HEK293T (cell line): Measurements from ENCODE around the gene NCL.
A peak's percentile ranks its signal among the peaks of the same experiment; 100 is the strongest.
"Not testable (repeated sequence)": the region's sequence is repeated elsewhere in the genome, so short reads cannot be mapped to it uniquely, and the experiment has no call there.

Source experiments
- CTCF ChIA-PET: fragments of 350-600 bp; formaldehyde crosslinking; extraction: SDS; loops from one replicate; lab custom pipeline; 2021; ENCODE audit warnings: antibody characterized with exemption, inconsistent platforms; lab: Yijun Ruan, JAX
- POLR2A ChIA-PET: fragments of 350-600 bp; formaldehyde crosslinking; extraction: SDS; loops from one replicate; lab custom pipeline; 2020; ENCODE audit warnings: antibody characterized with exemption, inconsistent platforms; lab: Yijun Ruan, JAX
- DNase-seq: peaks from one replicate; pipeline ENCODE4 v3.0.0; 2012; ENCODE audit warnings: mixed read lengths; ENCODE audit errors: extremely low spot score
- ARNT ChIP-seq: fragments of 450-650 bp; IDR thresholded peaks from 2 replicates; pipeline ENCODE4 v1.6.1; 2017; ENCODE audit warnings: mild to moderate bottlenecking
- BHLHE40 ChIP-seq: fragments of 450-650 bp; IDR thresholded peaks from 2 replicates; pipeline ENCODE4 v1.6.1; 2016; ENCODE audit warnings: mild to moderate bottlenecking, moderate library complexity, borderline replicate concordance
- CTBP1 ChIP-seq: fragments of 450-650 bp; IDR thresholded peaks from 2 replicates; pipeline ENCODE4 v1.6.1; 2016; ENCODE audit warnings: borderline replicate concordance
- ELF4 ChIP-seq: fragments of 450-650 bp; IDR thresholded peaks from 2 replicates; pipeline ENCODE4 v1.6.1; 2017; ENCODE audit warnings: antibody characterized with exemption
- FOXA1 ChIP-seq: fragments of 450-650 bp; IDR thresholded peaks from 2 replicates; pipeline ENCODE4 v1.6.1; 2016; ENCODE audit warnings: mild to moderate bottlenecking
- FOXK2 ChIP-seq: fragments of 450-650 bp; IDR thresholded peaks from 2 replicates; pipeline ENCODE4 v1.6.1; 2016; ENCODE audit warnings: mild to moderate bottlenecking
- FOXM1 ChIP-seq: fragments of 450-650 bp; IDR thresholded peaks from 2 replicates; pipeline ENCODE4 v1.6.1; 2017; ENCODE audit warnings: mild to moderate bottlenecking, borderline replicate concordance
- HDGF ChIP-seq: fragments of 450-650 bp; IDR thresholded peaks from 2 replicates; pipeline ENCODE4 v1.6.1; 2017; ENCODE audit warnings: antibody characterized with exemption, borderline replicate concordance
- L3MBTL2 ChIP-seq: fragments of 450-650 bp; conservative IDR thresholded peaks from 2 replicates; pipeline ENCODE4 v1.6.1; 2016; ENCODE audit warnings: mild to moderate bottlenecking
- LEF1 ChIP-seq: fragments of 450-650 bp; IDR thresholded peaks from 2 replicates; pipeline ENCODE4 v1.6.1; 2017; ENCODE audit warnings: mild to moderate bottlenecking, borderline replicate concordance
- NFRKB ChIP-seq: fragments of 450-650 bp; IDR thresholded peaks from 2 replicates; pipeline ENCODE4 v1.6.1; 2016; ENCODE audit warnings: mild to moderate bottlenecking, moderate library complexity
- SP1 ChIP-seq: fragments of 450-650 bp; IDR thresholded peaks from 2 replicates; pipeline ENCODE4 v1.6.1; 2017
- SUZ12 ChIP-seq: fragments of 450-650 bp; IDR thresholded peaks from 2 replicates; pipeline ENCODE4 v1.6.1; 2016; ENCODE audit warnings: mild to moderate bottlenecking
- TARDBP ChIP-seq: fragments of 450-650 bp; IDR thresholded peaks from 2 replicates; pipeline ENCODE4 v1.6.1; 2016
- ZNF384 ChIP-seq: fragments of 450-650 bp; IDR thresholded peaks from 2 replicates; pipeline ENCODE4 v1.6.1; 2016
- TF ChIP-seq, protein P1 (sequence below): fragments of 450-650 bp; IDR thresholded peaks from 2 replicates; pipeline ENCODE4 v1.6.1; 2016

Gene NCL

DNA sequence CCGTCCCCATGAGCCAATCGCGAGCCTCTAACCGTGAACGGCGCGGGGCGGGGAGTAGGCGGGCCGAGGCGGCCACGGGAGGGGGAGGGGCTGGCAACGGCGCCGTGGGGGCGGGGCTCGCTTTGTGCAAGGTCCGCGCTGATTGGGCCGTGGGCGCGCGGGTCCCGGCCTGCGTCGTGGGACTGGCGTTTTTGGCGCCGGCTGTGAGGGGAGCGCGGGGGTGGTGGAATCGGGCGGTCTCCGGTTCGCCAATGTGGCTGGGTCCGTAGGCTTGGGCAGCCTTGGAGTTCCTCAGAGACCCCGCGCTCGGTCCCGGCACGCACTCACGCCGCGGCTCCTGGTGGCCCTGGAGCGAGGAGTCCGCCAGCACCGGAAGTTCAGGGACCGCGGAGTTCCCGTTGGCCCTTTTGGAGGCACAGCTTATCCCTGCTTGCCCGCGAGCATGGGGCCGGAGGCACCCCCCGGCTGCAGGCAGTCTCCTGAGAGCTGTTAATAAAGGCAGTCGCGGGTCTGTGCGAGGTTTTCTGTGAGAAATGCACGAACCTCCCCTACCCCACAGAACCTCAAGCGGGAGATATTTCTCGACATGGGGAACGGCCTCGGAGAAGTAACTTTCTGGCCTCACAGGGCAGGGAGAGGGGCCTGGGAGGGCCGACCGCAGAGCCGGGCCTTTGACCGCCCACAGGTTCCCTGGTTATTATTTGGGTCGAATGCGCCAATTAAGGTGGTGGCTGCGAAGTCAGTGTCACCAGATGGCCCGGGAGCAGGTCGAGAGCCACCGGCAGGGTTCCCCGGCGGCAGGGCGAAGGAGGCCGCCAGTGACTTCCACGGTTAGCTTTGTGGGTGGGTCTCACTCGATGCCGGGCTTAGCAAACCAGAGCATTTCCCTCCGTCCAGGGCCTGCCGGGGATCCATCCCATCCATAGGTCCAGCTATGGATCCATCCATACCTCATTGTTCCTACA, 574 bp upstream of the NCL start:
- POLR2A ChIA-PET, result interaction anchor here (0.6 to 6.9 kb wide), 50 partner anchors 8 to 412 kb away, joined by 3 to 135 read pairs (median 5); partner anchors contain the start of genes HTR2B, NMUR1 and PTMA
- 0 out of 2 replicates have a peak, but pooled peaks have one; percentile 44 for TF ChIP-seq L3MBTL2
- no peak for TF ChIP-seq BHLHE40
- peak; percentile 96 for DNase-seq
- CTCF ChIA-PET, result interaction anchor here (0.6 to 1.5 kb wide), 3 partner anchors 9 to 137 kb away, joined by 3 to 5 read pairs (median 4); no protein-coding TSS in a partner anchor

- no peak for DNase-seq
- ChIA-PET CTCF (interaction anchor here (0.9 kb wide), 1 partner anchor 11 kb away, joined by 4 read pairs; no protein-coding TSS in a partner anchor), POLR2A (interaction anchor here (0.9 to 6.9 kb wide), 9 partner anchors 9 to 159 kb away, joined by 3 to 135 read pairs (median 7); no protein-coding TSS in a partner anchor)
- TF ChIP-seq ZNF384 (no peak), L3MBTL2 (no peak), FOXM1 (no peak), NFRKB (no peak), FOXK2 (no peak), FOXA1 (no peak), ELF4 (no peak), SP1 (no peak), BHLHE40 (no peak), HDGF (no peak), SUZ12 (no peak), CTBP1 (no peak), ARNT (no peak), LEF1 (no peak), TARDBP (no peak)
- TF ChIP-seq, protein P1, sequence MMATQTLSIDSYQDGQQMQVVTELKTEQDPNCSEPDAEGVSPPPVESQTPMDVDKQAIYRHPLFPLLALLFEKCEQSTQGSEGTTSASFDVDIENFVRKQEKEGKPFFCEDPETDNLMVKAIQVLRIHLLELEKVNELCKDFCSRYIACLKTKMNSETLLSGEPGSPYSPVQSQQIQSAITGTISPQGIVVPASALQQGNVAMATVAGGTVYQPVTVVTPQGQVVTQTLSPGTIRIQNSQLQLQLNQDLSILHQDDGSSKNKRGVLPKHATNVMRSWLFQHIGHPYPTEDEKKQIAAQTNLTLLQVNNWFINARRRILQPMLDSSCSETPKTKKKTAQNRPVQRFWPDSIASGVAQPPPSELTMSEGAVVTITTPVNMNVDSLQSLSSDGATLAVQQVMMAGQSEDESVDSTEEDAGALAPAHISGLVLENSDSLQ, result no peak
Measured at GRCh38 chr2:231462729-231463465, 1.4 kb downstream of the NCL start.

DNA sequence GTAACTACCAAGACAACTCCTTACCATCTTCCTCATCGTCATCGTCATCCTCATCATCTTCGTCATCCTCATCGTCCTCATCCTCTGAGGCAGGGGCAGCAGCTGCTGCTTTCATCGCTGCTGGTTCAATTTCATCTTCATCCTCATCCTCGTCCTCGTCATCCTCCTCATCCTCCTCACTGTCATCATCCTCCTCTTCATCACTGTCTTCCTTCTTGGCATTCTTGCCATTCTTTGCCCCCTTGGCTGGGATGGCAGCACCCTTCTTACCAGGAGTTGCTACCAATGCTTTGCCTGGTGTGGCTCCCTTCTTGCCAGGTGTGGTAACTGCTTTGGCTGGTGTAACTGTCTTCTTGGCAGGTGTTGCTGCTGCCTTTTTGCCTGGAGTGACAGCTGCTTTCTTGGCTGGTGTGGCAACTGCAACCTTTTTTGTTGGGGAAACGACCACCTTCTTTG, 2.7 kb downstream of the NCL start:
- no peak for DNase-seq
- TF ChIP-seq FOXK2, result no peak
- no peak for TF ChIP-seq HDGF
- no peak for TF ChIP-seq FOXM1
- TF ChIP-seq SP1, result no peak
- no peak for TF ChIP-seq ARNT
- TF ChIP-seq ZNF384, result no peak
- no peak for TF ChIP-seq TARDBP
- no peak for TF ChIP-seq SUZ12
- TF ChIP-seq, protein P1, result no peak
- no peak for TF ChIP-seq FOXA1
- no peak for TF ChIP-seq ELF4
- TF ChIP-seq CTBP1, result no peak
- POLR2A ChIA-PET, result interaction anchor here (6.9 kb wide), 1 partner anchor 8 kb away, joined by 135 read pairs; no protein-coding TSS in a partner anchor
- CTCF ChIA-PET, result no interaction called here

- POLR2A ChIA-PET, result interaction anchor here (0.6 kb wide), 1 partner anchor 21 kb away, joined by 3 read pairs; no protein-coding TSS in a partner anchor
- DNase-seq, CTCF ChIA-PET: not testable (repeated sequence)
Measured at GRCh38 chr2:231460841-231461240, 3.4 kb downstream of the NCL start.

GRCh38 chr2:231460073-231460835, 4.0 kb downstream of the NCL start:
- POLR2A ChIA-PET, result interaction anchor here (0.6 kb wide), 1 partner anchor 21 kb away, joined by 3 read pairs; no protein-coding TSS in a partner anchor

GRCh38 chr2:231458368-231458767, 5.9 kb downstream of the NCL start:
- ChIA-PET CTCF (no interaction called here), POLR2A (no interaction called here)
- TF ChIP-seq HDGF (no peak), SP1 (no peak), FOXM1 (no peak), TARDBP (no peak), LEF1 (no peak), L3MBTL2 (no peak), NFRKB (no peak), FOXA1 (no peak), SUZ12 (no peak), ZNF384 (no peak), CTBP1 (no peak), FOXK2 (no peak), ARNT (no peak), BHLHE40 (no peak), ELF4 (no peak)
- TF ChIP-seq, protein P1, result no peak
- no peak for DNase-seq

More at GRCh38 chr2:231460073-231460835, 4.0 kb downstream of the NCL start:
- no peak for DNase-seq
- TF ChIP-seq FOXK2, result no peak
- TF ChIP-seq ZNF384, result no peak
- TF ChIP-seq BHLHE40, result no peak
- CTCF ChIA-PET, result no interaction called here
